Measurements from ENCODE around the gene MAPK8IP2. TPM values are rescaled to one million over a fixed set of nuclear protein-coding genes. Genes with fewer than 3 reads are reported as not detected.

The MAPK8IP2 gene
- total and polyA plus RNA-seq, 2 of the 4 experiments (the other 2 are of a cell fraction), result under 0.01 to 0.14 TPM

GRCh38 chr22:50567721-50568252, 32.8 kb upstream of the MAPK8IP2 start:
- H3K79me1 ChIP-seq (ENCODE audit: low read depth in 1 of 2, low read length in 2 of 2), result no peaks in the 10 kb centered on the region
- H3K36me3 ChIP-seq (ENCODE audit: control insufficient read depth, insufficient read depth, low read length), result no peaks in the 10 kb centered on the region; the same call in 1 of the 2 replicates
- H3K14ac ChIP-seq (replicated peaks; ENCODE audit: low read depth, low read length), result no peak overlapping the region
- no peak overlapping the region for H2BK20ac ChIP-seq (ENCODE audit: low read depth, low read length)
- TF ChIP-seq RFX5 (IDR thresholded peaks at IDR 0.05; ENCODE audit: low read depth, low read length), result no peak
- TF ChIP-seq POLR2A (IDR thresholded peaks at IDR 0.05; ENCODE audit: low read depth, low read length), result no peak
- TF ChIP-seq CTCF (conservative IDR thresholded peaks at IDR 0.05; ENCODE audit: low read depth, low read length), result no peak
- no peak for TF ChIP-seq ELK1 (IDR thresholded peaks at IDR 0.05; ENCODE audit: borderline replicate concordance, low read depth, low read length)
- no peak for TF ChIP-seq RCOR1 (IDR thresholded peaks at IDR 0.05; ENCODE audit: insufficient replicate concordance, low read length)
- no peak for TF ChIP-seq SMC3 (IDR thresholded peaks at IDR 0.05; ENCODE audit: low read depth, low read length)
- TF ChIP-seq FOS (IDR thresholded peaks at IDR 0.05; ENCODE audit: low read depth, low read length), result no peak
- TF ChIP-seq MXI1 (IDR thresholded peaks at IDR 0.05; ENCODE audit: borderline replicate concordance, low read depth, low read length), result no peak
- TF ChIP-seq RAD21 (IDR thresholded peaks at IDR 0.05; ENCODE audit: low read length), result no peak
- TF ChIP-seq, protein P1, sequence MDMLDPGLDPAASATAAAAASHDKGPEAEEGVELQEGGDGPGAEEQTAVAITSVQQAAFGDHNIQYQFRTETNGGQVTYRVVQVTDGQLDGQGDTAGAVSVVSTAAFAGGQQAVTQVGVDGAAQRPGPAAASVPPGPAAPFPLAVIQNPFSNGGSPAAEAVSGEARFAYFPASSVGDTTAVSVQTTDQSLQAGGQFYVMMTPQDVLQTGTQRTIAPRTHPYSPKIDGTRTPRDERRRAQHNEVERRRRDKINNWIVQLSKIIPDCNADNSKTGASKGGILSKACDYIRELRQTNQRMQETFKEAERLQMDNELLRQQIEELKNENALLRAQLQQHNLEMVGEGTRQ (IDR thresholded peaks at IDR 0.05; ENCODE audit: low read depth, low read length), result no peak
- TF ChIP-seq NFE2L2 (IDR thresholded peaks at IDR 0.05; ENCODE audit: low read depth, low read length), result no peak
- no peak for TF ChIP-seq CHD1 (IDR thresholded peaks at IDR 0.05; ENCODE audit: low read depth, low read length)
- no peak for TF ChIP-seq BHLHE40 (IDR thresholded peaks at IDR 0.05; ENCODE audit: low read depth, low read length)
- no peak for TF ChIP-seq MAZ (IDR thresholded peaks at IDR 0.05; ENCODE audit: borderline replicate concordance, low read depth, low read length)
- TF ChIP-seq CEBPB (IDR thresholded peaks at IDR 0.05; ENCODE audit: low read depth, low read length), result no peak
- TF ChIP-seq MAFK (IDR thresholded peaks at IDR 0.05; ENCODE audit: low read depth, low read length), result no peak
- no peak overlapping the region for H4K8ac ChIP-seq (ENCODE audit: low read depth in 2 of 2, low read length in 2 of 2)
- no peak overlapping the region for H2AK5ac ChIP-seq (ENCODE audit: low read depth, low read length)
- no peak overlapping the region for H2BK120ac ChIP-seq (ENCODE audit: low read depth, low read length)
- H3K9ac ChIP-seq (ENCODE audit: low read depth, low read length), result no peak overlapping the region
- H4K91ac ChIP-seq (ENCODE audit: insufficient read depth, low read depth, low read length), result no peak overlapping the region
- in situ Hi-C loops (cut with MboI; ENCODE audit: low sequenced_read_pairs), result no loop called here
- no peaks in the 10 kb centered on the region for H3K4me1 ChIP-seq (ENCODE audit: control insufficient read depth, insufficient read depth, low read length)
- H3K4me2 ChIP-seq (ENCODE audit: low read depth, low read length), result no peak overlapping the region
- no TSS peak for BruUV-seq (replicated peaks)
- H2BK5ac ChIP-seq (ENCODE audit: low read depth, low read length, poor library complexity, severe bottlenecking), result no peak overlapping the region
- no peak overlapping the region for H4K5ac ChIP-seq (ENCODE audit: low read depth, low read length)
- H2AK9ac ChIP-seq (replicated peaks; ENCODE audit: low read depth, low read length, poor library complexity), result no peak overlapping the region
- H4K20me1 ChIP-seq (ENCODE audit: insufficient read depth, low read length), result no peaks in the 10 kb centered on the region
- no CpG with 5 or more reads among the region's 7 CpGs for WGBS, 2 experiments (ENCODE audit: extremely low coverage in 2 of 2, insufficient read length in 1 of 2)
- H3K27me3 ChIP-seq (ENCODE audit: control insufficient read depth, insufficient read depth, low read length), result peaks cover 7% of the 10 kb centered on the region; the same call in 1 of the 2 replicates
- no peaks in the 10 kb centered on the region for H3K9me3 ChIP-seq (ENCODE audit: control insufficient read depth, insufficient read depth, low read length)
- H3K18ac ChIP-seq (ENCODE audit: low read depth, low read length), result no peak overlapping the region
- dilution Hi-C loops (cut with HindIII; ENCODE audit: low sequenced_read_pairs, unreplicated experiment), result no loop called here
- 0 out of 2 replicates have a peak, but pooled peaks cover 4% of the 10 kb centered on the region for H3K9me1 ChIP-seq (ENCODE audit: insufficient read depth, low read length)
- no peak overlapping the region for H3K56ac ChIP-seq (ENCODE audit: extremely low read depth, insufficient read depth, low read length)
- ATAC-seq (ENCODE audit: low read depth), result no peak
- no peak overlapping the region for H3K4ac ChIP-seq (ENCODE audit: low read depth, low read length)
- intact Hi-C loops (cut with micrococcal nuclease), result no loop called here
- no peak for DNase-seq
- CTCF ChIA-PET, result no interaction called here
- no peak overlapping the region for H3K27ac ChIP-seq (ENCODE audit: insufficient read depth, low read length)
- POLR2A ChIA-PET (ENCODE audit: unreplicated experiment), result no interaction called here
- no peak overlapping the region for H2BK15ac ChIP-seq (ENCODE audit: low read depth, low read length)
- H2AFZ ChIP-seq (replicated peaks; ENCODE audit: low read length, poor library complexity), result no peak overlapping the region
- H3K4me3 ChIP-seq (ENCODE audit: insufficient read depth, low read depth, low read length), result no peak overlapping the region
- H3K23ac ChIP-seq (ENCODE audit: low read depth, low read length), result no peak overlapping the region
